HG02588 (cell line): Measurements from ENCODE around the gene SPECC1.
A peak's percentile ranks its signal among the peaks of the same experiment; 100 is the strongest.

Experiments
- ATAC-seq: cut with Tn5 transposase; IDR thresholded peaks from one replicate; pipeline ENCODE4 v1.9.1; 2021; ENCODE audit warnings: mild to moderate bottlenecking, moderate library complexity; ENCODE audit not compliant: unreplicated experiment

Gene SPECC1

GRCh38 chr17:20121359-20122253, 112.4 kb downstream of the SPECC1 start:
- ATAC-seq, result no peak

DNA sequence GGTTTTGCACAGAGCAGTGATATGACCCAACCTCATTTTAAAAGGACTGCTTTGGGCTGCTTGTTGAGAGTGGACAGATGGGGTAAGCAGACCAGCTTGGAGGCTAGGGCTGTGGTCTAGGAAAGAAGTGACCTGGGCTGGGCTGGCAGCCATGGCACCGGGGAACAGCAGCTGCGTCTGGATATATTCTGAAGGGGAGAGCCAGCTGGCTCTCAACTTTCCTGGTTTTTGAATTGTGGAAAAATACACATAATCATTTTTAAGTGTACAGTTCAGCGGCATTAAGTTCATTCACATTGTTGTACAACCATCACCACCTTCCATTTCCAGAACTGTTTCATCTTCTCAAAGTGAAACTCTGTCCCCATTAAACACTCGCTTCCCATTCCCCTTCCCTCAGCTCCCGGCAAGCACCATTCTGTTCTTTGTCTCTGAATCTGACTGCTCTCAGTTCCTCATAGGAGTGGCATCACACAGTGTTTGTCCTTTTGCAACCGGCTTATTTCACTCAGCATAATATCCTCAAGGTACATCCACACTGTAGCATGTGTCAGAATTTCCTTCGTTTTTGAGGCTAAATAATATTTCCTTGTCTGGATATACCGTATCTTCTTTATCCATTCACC, 113.2 kb downstream of the SPECC1 start:
- no peak for ATAC-seq

- ATAC-seq, result no peak
Observed at GRCh38 chr17:20123209-20123608, 114.0 kb downstream of the SPECC1 start.

- no peak for ATAC-seq
Observed at GRCh38 chr17:20125724-20126123, 116.6 kb downstream of the SPECC1 start.

DNA sequence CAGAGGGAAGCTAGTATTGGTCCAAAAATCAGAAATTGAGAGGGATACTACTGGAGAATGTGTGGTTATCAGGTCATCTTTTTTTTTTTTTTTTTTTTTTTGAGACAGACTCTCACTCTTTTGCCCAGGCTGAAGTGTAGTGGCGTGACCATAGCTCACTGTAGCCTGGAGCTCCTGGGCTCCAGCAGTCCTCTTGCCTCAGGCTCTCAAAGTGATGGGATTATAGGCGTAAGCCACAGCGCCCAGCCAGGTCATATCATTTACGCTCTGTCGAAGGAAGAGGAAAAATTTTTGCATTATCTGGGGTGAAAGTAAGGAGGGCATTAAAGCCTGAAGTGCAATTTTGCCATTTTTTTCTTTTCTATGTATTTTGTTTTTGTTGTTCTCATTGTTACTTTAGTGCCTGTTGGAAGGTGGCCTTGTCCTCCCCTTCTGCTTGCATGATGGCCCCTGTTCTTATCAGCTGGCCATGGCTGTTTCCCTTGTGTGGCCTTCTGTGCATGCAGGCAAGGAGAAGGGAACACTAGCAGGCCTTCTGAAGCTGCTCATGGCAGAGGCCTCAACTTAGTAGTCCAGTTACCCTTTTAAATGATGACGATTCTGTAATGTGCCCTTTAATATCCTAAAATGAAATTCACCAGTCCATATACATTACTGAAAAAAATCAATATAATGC, 118.3 kb downstream of the SPECC1 start:
- no peak for ATAC-seq

GRCh38 chr17:20128036-20128667, 119.0 kb downstream of the SPECC1 start:
- no peak for ATAC-seq

- ATAC-seq, result no peak
Observed at GRCh38 chr17:20133517-20133916, 124.4 kb downstream of the SPECC1 start.

- ATAC-seq, result no peak
Observed at GRCh38 chr17:20141198-20141972, 132.2 kb downstream of the SPECC1 start.

- no peak for ATAC-seq
Observed at GRCh38 chr17:20142268-20142667, 133.1 kb downstream of the SPECC1 start.

- ATAC-seq, result no peak
Observed at GRCh38 chr17:20143740-20144139, 134.6 kb downstream of the SPECC1 start.

DNA sequence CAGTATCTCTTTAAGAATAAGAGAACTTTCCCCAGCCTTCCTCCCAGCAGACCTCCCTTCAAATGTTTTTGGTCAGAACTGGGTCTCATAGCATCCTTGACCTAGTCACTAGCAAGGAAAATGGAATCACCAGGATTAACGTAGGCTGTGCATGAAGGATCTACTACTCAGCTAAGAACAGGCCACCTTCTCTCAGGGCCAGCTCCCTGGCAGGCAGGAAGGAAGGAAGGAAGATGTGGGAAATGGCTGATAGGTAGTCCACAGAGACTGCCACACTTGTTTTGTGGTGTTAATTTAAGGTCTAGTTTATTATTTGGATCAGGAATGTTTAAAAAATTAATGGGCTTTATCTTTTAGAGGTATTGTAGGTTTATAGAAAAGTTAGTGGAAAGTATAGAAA, 136.4 kb downstream of the SPECC1 start:
- no peak for ATAC-seq

DNA sequence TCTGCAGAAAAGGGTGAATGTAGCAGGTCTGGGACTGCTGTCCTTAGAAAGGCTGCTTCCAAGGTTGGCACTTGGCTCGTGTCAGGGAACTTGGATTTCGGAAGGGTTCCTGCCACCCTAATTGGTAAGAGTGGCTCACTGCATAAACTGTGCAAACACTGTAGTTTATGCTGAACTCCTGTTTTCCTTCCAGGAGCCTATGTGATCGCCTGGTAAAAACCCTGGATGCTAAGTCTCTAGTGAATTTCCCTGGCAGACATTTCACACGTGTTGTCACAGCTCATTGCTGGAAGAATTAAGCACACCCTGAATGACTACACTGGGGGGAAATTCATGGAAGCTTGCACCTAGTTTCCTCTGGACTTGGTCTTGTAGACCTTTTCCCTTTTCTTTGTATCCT, 140.1 kb downstream of the SPECC1 start:
- ATAC-seq, result no peak

DNA sequence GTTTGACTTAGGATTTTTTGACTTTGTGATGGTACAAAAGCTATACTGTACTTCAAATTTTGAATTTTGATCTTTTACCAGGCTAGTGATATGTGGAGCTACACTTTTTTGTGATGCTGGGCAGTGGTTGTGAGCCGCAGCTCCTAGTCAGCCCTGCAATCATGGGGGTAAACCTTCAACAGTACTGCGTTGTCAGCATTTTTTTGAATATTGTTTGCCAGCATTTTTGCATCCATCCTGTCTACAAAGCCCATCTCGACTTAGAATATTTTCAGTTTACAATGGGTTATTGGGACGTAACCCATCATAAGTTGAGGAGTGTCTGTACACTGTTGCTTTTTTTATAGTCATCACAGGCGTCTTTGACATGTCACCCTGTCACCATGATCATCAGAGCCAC, 142.0 kb downstream of the SPECC1 start:
- ATAC-seq, result no peak

GRCh38 chr17:20153231-20153630, 144.1 kb downstream of the SPECC1 start:
- ATAC-seq, result no peak

DNA sequence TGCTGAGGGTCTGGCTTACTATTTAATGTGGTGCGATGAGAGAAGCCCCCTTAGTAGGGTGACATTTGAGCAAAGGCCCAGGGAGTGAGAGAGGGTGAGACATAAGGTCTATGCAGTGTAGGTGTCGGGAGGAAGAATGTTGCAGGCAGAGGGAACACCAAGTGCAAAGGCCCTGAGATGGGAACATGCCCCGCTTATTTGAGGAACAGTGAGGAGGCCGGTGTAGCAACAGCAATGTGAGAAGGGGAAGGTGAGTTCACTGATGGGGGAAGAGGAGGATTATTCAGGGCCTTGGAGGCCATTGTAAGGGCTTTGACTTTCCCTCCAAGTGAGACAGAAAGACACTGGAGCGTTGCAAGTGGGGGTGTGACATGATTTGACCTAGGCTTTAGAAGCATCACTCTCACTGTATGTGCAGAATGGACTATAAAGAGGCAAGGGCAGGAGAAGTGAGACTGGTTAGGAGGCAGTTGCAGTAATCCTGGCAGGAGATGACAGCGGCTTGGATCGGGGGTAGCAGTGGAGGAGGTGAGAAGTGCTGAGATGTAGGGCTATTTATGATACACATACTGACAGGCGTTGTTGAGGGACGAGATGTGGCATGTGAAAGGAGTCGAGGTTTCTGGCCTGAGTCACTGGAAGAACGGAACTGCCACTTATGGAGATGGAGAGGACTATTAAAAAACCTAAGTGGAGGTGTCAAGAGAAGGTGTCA, 145.3 kb downstream of the SPECC1 start:
- no peak for ATAC-seq

GRCh38 chr17:20155258-20156195, 146.4 kb downstream of the SPECC1 start:
- peak; percentile 93 for ATAC-seq

DNA sequence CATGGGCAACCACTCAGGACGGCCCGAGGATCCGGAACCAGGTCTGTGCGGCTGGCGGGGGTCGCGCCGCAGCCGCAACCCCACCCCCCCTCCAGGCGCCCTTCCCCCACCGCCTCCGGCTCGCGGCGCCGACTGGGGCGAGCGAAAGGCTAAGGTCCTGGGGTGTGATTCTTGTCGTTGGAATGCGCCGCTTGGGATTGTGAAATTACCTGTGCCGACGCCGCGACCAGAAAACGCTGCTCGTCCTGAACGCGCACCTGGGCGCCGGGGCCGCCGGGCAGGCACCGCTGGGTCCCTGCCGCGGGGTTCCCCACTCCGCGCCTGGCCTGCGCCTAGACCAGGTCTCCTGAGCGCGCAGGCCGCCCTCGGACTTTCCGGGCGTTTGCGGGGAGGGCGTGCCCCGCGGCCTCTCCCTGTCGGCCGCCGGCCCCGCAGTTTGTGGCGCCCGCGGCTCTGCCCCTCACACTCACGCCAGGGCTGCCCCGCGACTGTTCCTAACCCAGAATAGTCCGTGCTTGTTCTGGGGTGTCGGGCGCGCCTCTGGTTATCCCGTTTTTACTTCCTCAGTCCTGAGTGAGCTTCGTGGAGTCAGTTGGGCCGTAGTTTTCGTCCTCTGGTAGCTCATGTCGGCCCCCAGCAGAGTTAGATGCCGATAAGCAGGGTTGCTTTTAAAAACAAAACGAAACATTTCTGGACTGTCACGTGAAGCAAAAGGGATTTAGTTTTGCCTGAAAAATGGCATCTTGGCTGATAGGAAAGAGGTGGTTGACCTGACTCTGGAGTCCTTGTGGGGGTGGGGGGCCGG, 147.2 kb downstream of the SPECC1 start:
- peak; percentile 24 for ATAC-seq

- ATAC-seq, result no peak
Observed at GRCh38 chr17:20157001-20157310, 147.8 kb downstream of the SPECC1 start.
